Amniotic epithelial cell (primary cell): ENCODE measurements around the gene ERI3.

ENCODE experiments used
- DNase-seq: peaks from one replicate; pipeline ENCODE4 v3.0.0-alpha.2; 2010; ENCODE audit warnings: low read depth

The ERI3 gene

GRCh38 chr1:44262414-44262813, 92.6 kb downstream of the ERI3 start:
- DNase-seq = no peak

GRCh38 chr1:44261962-44262361, 93.1 kb downstream of the ERI3 start:
- DNase-seq = no peak

GRCh38 chr1:44261171-44261817, 93.8 kb downstream of the ERI3 start:
- no peak for DNase-seq

GRCh38 chr1:44260792-44261170, 94.3 kb downstream of the ERI3 start:
- DNase-seq = no peak

- DNase-seq = no peak
Observed at GRCh38 chr1:44259090-44259489, 96.0 kb downstream of the ERI3 start.

GRCh38 chr1:44256762-44257554, 98.1 kb downstream of the ERI3 start:
- DNase-seq = no peak

- DNase-seq = no peak
Observed at GRCh38 chr1:44254392-44254910, 100.6 kb downstream of the ERI3 start.

- no peak for DNase-seq
Observed at GRCh38 chr1:44251989-44252671, 102.9 kb downstream of the ERI3 start.

- no peak for DNase-seq
Observed at GRCh38 chr1:44251486-44251885, 103.6 kb downstream of the ERI3 start.

GRCh38 chr1:44250068-44250781, 104.8 kb downstream of the ERI3 start:
- DNase-seq = no peak

- peak; percentile 51 for DNase-seq
Observed at GRCh38 chr1:44249543-44249942, 105.5 kb downstream of the ERI3 start.

- DNase-seq = no peak
Observed at GRCh38 chr1:44246806-44247205, 108.3 kb downstream of the ERI3 start.

GRCh38 chr1:44244986-44245385, 110.1 kb downstream of the ERI3 start:
- no peak for DNase-seq

- no peak for DNase-seq
Observed at GRCh38 chr1:44243782-44244495, 111.1 kb downstream of the ERI3 start.

GRCh38 chr1:44242746-44243145, 112.3 kb downstream of the ERI3 start:
- DNase-seq = no peak

- peak; percentile 44 for DNase-seq
Observed at GRCh38 chr1:44240802-44241671, 114.0 kb downstream of the ERI3 start.

GRCh38 chr1:44239961-44240371, 115.1 kb downstream of the ERI3 start:
- no peak for DNase-seq

GRCh38 chr1:44239331-44239960, 115.6 kb downstream of the ERI3 start:
- DNase-seq = peak; percentile 38

GRCh38 chr1:44238660-44239059, 116.4 kb downstream of the ERI3 start:
- DNase-seq = no peak
